GM18511 (cell line): ENCODE measurements around the gene C16orf95.
"Not testable (repeated sequence)": the region's sequence is repeated elsewhere in the genome, so short reads cannot be mapped to it uniquely, and the experiment has no call there.

Experiments used
- ATAC-seq: cut with Tn5 transposase; IDR thresholded peaks from one replicate; pipeline ENCODE4 v1.9.1; 2021; ENCODE audit warnings: mild to moderate bottlenecking, moderate library complexity; ENCODE audit not compliant: unreplicated experiment

C16orf95 gene

DNA sequence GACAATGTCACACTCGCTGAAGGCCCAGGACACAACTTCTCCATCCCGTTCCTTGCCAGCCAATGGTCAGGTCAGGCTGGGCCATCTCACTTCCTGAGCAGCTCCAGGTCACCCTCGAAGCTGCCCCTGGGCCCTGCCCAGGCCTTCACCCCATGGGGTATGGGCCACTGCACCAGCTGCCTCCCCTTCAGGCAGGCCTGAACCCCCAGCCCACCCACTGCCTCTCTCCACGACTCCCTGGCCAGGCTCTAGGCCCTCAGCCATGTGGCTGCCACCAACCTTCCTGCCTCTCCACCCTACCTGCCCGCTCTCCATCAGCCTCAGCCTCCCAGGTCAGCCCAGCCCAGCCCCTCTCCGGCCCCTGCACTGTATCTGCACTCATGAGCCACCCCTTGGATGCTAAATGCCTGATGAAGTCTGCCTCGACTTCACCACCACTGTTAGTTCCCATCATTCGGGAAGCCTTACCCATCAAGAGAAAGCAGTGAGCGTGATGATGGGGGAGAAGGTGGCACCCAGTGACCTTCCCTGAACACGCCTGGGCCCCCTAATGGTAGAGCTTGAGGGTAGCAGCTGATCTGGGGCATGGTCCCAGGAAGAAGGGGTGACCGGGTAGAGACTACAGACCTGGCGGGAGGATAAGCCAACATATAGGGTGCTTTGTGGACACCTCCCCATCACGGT lies 30.9 kb upstream of the C16orf95 start:
- no peak for ATAC-seq

DNA sequence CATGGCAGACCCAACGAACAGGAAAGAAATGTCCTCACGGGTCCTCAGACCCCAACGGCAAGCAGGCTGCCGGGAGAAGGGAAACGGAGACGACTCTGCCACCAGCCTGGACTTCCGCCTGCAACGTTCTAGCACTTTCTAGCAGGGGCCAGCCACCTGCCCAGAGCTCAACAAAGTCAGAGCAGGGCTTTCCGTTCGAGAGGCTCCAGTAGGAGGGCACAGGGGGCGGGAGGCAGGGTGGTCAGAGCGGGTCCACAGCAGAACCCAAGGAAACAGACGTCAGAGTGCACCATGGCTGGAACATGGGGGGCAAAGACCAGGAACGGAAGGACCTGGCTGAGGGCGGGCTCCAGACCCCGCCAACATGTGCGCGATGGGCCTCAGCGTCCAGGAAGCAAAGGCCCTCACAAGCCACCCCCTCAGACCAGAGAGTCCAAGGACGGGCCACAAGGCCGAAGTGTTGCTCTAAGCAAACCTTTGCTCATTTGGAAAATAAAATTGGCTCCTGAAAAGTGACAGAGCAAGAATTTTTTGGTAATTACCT lies 29.4 kb upstream of the C16orf95 start:
- ATAC-seq, result no peak

DNA sequence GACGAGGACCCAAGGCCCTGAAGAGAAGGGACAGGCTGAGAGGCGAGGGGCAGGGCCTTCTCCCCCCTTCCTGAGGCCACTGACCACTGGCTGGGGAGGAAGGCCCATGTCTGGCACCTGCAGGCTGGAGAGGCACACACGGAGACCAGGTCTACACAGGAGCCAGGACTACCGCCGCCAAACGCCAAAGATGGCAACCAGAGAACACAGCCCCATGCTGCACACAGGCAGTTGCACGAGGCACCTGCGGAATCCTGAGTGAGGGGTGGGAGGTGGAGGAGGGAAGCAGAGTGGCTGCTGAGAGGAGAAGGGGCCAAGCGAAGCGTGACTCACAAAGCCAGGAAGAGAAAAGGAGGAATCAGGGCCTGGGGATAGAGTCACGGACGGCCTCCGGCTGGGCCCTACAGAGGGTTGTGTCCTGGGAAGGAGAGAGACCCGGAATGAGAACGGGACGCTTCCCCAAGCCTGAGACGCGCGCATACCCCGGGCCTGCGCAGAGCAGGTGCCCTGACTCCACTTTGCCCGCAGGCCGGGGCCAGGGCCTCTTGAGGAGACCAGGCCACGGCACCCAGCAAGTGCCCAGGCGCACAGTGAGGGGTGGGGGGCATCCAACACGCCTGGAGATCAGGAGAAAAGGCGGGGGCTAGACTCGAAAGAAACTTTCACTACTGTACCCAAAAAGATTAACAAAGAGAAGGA lies 28.7 kb upstream of the C16orf95 start:
- ATAC-seq, result no peak

DNA sequence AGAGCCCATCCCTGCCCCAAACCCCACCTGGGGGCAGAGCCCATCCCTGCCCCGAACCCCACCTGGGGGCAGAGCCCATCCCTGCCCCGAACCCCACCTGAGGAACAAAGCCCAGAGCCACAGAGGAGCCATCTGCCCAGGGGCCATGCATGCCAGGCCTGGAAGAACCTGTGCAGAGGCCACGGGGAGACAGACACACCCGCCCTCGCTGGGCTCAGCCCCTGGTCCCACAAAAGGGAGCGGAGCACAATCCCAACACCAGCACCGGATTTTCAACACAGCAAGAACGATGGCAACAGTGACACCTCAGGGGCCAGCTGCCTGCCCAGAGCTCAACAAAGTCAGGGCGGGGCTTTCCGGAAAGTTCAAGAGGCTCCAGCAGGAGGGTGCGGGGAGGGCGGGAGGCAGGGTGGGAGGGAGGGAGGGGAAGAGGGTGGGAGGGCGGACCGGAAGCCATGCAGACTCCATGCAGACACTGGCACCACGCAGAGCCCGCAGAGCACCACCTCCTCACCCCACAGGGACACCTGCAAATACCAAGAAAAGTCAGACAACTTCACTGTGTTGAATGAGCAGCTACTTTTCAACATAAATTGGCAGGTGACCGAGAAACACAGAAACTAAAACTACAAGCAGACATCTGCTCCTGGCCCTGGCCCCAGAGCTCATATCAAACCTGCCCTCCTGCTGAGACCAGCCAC lies 27.9 kb upstream of the C16orf95 start:
- ATAC-seq, result no peak

DNA sequence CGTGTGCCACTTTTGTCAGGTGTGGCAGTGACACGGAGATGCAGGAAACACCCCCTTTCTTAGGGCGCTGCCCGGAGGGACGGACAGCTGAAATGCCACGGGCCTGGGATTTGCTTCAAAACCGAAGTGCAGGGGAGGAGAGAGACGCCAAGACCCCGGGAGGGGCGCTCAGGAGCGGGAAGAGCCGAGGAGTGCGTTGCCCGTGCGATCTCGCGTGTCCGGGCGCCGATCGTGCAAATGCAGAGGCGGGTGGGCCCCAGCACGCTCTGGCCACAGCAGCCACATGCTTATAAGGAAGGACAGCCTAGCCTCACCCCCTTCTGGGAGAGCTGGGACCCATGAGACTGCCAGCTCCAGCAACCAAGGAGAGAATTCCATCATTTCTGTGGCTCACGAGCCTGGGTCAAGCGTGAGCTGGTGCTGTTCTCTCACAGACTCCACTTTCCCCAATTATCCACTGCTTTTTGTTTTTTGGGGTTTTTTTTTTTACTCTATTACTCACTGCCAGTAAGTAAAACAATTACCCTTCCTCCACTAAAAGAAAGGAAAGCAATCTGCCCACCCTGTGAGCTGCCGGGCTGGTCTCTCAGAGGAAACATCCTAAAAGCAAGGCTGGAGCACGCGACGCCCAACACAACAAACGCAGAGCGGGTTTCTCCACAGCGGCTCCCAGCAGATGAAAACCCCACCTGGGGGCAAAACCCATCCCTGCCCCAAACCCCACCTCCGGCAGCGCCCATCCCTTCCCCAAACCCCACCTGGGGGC lies 27.2 kb upstream of the C16orf95 start:
- ATAC-seq, result no peak

DNA sequence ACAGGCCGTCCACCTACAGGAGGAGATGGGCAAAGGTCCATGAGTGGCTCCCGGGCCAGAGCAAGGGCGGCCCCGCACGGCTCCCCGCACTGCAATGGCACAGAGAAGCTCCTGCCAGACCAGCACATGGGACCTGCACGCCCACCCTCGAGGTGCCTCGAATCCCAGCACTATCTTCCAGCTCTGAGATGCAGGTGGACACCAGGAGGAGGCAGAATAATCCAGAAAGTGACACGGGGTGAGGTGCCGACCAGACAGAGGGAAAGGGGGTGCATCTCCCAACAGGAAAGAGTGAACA lies 26.5 kb upstream of the C16orf95 start:
- ATAC-seq, result no peak

DNA sequence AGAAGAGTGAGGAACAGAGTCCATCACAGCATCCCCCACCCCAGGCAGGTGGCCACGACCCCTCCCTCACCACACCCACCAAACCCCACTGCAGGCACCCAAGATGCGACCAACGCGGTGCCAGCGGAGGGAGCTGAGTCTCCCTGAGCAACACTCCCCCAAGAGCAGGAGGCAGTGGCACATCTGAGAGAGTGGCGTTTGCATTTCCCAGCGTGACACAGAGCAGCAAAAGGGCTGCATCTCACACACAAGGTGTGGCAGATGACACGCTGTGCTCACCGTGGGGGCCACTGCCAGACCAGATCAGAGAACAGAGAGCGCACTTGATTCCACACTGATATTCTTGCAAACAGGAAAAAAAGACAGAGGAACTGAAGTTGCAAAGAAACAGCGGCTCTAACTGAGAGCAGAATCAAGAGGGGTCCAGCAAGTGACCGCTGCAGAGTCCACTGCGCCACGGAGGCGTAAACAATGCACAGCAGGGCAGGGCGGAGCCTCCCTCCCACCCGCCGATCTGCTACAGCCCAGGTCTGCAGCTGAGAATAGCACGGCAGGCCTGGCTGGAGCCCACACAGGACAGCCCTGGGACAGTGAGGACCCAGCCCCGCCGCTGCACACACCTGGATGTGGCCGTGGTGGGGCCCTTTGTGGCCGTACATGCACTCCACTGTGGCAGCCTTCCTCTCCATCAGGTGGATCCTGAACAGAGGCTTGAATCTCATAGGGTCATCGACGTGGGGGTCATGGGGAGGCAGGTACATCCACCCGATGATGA lies 26.0 kb upstream of the C16orf95 start:
- ATAC-seq, result no peak

DNA sequence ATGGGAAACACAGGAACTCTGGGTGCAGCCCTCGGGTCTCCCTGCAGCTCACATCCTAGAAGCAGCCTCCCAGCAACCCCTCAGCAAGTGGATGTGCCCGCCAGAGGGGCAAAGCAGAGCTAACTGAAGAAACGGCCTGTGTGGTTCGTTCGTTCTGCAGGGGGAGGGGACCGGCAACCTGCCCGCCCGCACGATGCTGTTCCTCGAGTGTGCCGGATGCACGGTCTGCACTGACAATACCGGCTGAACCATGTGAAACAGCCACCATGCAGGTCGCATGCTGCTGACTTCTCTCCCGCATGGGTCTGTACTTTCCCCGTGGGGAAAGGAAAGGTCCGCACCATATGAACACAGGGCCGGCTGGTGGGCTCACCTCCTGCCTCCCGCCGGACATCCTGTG lies 25.3 kb upstream of the C16orf95 start:
- no peak for ATAC-seq

DNA sequence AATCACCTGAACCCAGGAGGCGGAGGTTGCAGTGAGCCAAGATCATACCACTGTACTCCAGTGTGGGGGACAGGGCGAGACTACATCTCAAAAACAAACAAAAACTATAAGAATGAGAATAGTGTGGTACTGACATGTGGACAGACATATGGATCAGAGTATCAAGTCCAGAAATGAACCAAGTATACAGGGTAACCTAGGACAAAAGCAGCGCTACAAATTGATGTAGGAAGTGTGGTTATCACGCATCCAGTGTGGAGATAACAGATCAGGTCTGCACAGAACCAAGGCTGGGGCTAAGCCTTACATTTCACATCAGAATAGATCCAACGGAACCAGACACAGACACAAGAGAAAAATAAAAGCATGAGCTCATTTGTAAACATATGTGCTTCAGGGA lies 23.0 kb upstream of the C16orf95 start:
- no peak for ATAC-seq

DNA sequence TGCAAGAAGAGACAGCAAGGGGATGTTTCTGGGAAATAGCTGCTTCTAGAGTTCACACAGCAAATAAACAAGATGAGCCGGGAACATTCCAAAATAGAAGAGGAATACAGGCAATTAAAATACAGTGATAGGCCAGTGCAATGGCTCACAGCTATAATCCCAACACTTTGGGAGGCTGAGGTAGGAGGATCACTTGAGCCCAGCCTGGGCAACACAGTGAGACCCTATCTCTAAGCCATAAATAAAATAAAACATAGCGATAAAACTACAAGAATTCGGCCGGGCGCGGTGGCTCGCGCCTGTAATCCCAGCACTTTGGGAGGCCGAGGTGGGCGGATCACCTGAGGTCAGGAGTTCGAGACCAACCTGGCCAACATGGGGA lies 22.5 kb upstream of the C16orf95 start:
- ATAC-seq, result not testable (repeated sequence)

DNA sequence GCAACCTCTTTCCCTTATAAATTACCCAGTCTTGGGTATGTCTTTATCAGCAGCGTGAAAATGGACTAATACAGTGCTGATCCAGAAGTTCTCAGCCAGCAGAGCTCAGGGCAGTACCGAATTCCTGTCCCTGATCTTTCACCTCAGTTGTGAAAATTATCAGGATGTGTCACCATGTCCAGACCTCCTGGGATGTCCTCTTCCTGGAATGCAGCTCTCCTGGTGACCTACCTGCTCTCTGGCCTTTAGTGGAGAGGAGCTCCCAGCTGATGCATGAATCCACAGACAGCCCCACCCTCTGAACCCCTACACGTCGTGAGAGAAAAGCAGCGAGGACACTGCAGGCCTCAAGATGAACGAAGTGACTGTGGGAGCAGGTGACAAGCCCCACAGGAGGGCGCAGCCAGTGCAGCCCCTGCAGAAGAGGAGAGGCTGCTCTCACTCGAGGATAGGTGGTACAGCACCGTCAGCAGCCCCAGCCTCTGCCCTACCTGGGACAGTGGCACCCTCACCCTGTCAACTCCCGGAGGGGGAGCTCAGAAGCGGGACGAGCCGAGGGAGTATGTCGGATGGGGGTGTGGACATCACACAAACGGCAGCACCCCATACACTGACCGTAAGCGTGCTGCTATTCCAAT lies 22.0 kb upstream of the C16orf95 start:
- ATAC-seq, result no peak

DNA sequence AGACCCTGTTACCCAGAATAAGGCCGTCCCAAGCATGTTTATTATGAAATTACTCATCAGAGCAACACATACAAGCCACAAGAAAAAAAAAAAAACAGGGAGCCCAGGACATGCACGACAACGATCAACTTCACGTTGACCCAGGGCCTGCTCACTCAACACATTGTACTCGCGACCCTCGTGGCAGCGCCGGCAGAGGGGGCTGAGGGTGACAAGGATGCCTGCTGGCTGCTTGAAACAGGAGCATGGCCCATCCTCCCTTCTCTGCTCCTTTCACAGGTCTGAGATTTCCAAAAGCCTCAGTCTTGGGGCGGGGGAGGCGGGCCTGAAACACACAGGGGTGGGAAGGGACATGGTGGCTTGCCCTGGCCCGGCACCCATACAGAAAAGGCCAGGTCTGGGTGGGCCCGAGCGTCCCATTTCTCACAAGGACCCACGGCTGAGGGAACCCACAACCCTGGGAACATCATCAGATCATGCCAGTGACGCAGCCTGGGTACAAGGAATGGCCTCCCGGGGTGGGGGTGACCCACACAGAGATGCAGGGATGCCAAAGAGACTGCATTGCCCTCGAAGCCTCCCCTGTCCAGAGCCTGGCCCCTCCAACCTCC lies 21.1 kb upstream of the C16orf95 start:
- no peak for ATAC-seq

DNA sequence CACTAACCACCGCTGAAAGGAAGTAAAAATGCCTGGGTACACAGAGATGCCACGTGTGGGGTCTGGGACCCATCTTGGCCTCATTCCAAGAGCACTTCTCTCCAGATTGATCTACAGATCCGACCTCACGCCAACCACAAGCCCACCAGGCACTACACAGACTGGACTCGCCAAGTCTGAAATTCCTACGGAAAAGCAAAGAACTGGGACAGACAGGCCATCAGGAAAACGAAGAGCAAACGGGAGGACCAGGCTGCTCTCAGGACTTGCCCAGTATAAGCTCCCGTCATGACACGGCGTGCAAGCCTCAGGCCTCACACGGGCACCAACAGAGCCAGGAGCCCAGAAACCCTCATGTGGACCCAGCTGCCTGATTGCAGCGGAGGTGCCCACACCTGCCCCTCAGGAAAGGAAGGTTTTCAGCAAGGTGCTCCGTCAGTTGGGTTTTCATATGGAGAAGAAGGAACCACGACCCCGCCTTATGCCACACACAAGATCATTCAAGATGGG lies 20.1 kb upstream of the C16orf95 start:
- ATAC-seq, result no peak

DNA sequence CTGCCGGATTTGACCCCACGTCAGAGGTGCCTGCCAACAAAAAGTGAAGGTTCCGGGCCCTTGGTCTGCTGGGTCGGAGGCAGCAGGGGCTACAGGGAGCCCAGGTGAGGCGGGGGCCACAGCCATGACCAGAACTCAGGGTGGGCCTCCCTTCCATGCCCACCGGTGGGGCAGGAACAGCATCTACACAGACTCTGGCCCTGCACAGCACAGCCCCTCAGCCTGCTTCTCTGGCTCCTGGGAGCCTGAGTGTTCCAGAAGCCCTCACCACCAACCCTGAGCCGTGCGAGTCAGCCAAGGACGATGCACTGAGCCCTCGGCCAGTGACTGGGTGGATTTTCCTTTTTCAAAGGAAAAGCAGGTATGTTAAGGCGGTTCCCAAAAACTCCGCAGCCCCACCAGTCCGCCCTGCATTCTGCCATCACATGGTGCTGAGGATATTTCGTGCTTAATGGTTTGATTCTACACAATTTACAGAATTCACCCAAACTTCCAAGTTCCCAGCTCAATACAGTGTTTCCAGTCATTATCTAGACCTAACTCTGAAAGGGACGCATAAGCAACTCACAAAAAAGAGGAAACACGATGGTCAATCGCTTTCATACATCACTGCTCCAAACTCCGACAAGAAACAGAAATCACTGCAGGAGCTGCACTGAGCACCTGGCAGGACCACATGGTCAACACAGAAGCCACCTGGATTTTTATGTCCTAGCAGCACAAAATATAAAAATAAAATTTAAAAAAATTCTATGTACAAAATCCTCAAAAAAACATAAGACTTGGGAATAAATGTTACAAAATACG lies 19.4 kb upstream of the C16orf95 start:
- no peak for ATAC-seq

DNA sequence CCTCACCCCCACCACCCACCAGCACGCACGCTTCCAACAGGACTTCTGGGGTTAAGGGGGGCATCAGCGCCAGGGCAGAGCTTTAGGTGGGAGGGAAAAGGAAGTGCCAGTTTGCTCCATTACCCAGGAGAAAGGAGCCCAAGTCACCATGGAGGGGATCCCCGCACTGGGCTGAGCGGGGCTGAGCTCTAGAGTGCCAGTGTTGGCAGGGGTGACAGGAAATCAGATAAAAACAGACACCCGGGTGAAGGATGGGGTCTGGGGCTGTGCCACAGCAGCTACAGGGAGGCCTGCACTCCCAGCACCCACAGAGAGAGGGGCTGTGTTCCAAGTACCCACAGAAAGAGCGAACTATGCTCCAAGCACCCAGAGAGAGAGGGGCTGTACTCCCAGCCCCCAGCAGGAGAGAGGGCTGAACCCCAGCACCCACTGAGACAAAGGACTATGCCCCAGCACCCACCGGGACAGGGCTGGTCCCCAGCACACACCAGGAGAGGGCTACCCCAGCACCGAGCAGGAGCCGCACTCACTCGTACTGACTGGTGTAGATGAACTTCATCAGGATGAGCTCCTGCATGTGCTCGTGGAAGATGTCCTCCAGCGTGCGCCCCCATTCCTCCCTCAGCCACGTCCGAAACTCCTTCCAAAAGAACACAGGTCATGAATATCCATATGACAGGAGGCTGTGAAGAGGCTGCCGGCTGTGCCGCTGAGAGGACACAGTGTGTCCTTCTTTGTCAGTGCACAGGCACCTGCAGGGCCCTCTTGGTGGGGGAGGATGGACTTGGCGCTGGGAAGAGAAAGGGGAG lies 18.6 kb upstream of the C16orf95 start:
- no peak for ATAC-seq

DNA sequence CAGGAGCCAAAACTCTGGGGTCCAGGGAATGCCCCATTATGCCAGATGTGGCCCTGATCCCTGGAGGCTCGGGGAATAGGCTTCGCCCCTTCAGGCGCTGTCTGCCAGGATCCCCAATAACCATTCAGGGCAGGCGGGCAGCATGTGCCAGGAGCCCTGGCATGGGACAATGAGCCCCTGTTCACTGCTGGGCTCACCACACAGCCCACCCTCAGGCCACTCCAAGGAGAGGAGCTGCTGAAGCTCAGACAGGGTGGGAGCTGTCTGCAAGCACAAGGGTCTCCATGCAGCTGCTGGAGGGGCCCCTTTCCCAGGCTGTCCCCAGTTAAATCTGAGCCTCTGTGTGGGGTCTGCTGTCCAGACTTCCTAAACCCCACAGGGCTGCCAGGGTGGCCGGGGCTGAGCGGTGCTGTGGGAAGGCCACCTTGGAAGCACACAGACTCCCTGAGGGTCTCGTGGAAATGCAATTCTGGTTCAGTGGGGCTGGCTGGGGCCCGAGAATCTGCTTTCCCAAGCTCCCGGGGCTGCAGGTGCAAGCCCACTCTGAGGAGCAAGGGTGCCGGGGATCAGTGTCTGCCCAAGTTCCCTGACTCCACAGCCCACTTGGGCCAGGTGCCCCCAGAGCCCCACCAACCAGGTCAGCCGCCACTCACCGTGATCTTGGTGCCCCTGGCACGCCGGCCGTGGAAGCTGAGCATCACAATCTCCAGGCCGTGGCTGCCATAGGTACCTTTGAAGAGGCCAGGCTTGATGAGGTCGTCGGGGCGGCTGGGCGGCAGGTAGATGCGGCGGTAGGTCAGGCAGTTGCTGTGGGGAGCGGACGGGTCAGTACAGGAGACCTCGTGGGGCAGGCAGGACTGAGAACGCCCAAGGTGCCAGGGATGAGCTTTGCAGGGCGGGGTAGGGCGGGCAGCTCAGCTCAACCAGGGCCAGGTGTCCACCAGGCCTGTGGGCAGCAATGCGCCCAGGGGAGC lies 17.7 kb upstream of the C16orf95 start:
- ATAC-seq, result no peak
